Measurements from ENCODE around the gene FAM168A. TPM values are rescaled to one million over a fixed set of nuclear protein-coding genes. Genes with fewer than 3 reads are reported as not detected.

FAM168A gene
- polyA plus RNA-seq, 4 donors = 38.3 to 51.0 (median 44.0) TPM

GRCh38 chr11:73525611-73526010 is 72.3 kb downstream of the FAM168A start:
- no peak for DNase-seq (ENCODE audit: low read depth in 4 of 4, low spot score in 2 of 4)

DNA sequence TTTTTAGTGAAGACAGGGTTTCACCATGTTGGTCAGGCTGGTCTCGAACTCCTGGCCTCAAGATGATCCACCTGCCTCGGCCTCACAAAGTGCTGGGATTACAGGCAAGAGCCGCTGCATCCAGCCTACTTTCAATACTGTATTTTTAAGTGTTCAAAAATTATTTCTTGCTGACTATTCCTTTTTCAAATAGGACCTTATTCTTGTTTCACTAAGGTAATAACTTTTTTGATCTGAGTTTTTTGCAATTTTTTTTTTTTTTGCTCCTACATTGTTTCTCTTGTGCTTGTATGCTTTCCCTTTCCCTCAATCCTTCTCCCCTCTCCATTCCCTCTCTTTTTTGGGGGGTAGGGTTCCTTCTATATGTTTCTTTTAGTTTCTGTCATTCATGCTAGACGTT is 73.1 kb downstream of the FAM168A start:
- no peak for DNase-seq (ENCODE audit: low read depth in 4 of 4, low spot score in 2 of 4)

DNA sequence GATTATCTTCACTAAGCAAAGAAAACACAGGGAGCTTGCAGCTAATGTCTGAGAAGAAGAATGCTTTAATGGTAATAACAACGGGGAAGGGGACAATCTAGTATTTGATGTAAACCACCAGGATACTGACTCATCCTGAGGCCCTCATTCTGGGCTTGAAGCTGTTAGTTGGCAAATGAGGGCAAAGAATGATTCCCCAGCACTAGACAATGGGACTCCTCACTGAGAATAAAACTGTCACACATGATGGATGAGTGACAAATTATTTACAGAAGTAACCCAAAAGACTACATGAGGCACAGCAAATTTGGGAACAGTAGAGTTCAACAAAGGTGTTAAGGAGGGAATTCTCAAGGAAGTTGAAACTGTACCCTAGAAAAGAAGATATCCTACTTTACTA is 76.3 kb downstream of the FAM168A start:
- no peak for DNase-seq (ENCODE audit: low read depth in 4 of 4, low spot score in 2 of 4)

DNA sequence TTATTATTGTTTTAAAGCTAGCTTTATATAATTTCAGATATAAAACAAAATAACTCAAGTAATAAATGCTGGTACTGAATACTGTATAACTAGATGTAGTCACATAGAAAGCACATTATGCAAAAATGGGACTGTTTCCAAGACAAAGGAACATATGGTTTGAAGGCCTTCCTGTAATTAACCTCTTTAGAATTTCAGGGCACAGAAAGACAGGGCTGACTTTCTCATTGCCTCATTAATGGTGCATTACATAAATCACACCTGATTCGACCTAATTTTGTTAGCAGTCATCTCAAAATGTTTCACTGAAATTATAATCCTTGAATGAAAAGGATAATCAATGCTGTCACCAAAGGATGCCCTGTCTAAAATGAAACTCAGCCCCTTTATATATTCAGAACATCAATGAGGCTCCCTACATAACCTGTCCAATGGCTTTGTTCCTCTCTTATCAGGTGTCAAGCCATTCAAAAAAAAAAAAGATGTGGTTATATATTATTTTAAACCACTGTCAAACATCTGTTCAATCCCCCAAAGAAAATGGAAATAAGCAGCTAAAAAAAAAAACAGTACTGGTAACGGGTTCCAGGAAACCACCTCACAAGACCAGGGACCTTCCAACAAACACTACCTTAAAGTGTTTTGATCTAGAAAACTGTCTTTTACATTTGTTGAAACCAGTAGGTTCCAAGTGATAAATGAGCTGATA is 77.4 kb downstream of the FAM168A start:
- no peak for DNase-seq (ENCODE audit: low read depth in 4 of 4, low spot score in 2 of 4)

DNA sequence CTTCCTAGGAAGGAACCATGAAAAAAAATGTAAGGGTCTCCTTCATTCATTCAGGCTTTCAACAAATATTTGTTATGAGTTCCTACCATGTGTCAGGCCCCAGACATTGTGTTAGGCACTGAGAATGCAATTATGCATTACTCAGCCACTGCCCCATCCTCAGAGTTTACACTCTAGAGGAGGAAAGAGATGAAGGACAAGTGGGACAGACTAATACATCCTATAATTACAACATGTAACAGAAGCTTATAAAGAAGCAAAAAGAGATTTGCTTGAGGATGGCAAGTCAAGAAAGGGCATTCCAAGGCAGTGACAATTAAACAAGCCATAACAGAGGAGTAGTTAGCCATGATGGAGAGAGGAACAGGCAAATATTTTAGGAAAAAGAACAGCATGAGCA is 78.6 kb downstream of the FAM168A start:
- no peak for DNase-seq (ENCODE audit: low read depth in 4 of 4, low spot score in 2 of 4)

- no peak for DNase-seq (ENCODE audit: low read depth in 4 of 4, low spot score in 2 of 4)
Observed at GRCh38 chr11:73518195-73518594, 79.7 kb downstream of the FAM168A start.

DNA sequence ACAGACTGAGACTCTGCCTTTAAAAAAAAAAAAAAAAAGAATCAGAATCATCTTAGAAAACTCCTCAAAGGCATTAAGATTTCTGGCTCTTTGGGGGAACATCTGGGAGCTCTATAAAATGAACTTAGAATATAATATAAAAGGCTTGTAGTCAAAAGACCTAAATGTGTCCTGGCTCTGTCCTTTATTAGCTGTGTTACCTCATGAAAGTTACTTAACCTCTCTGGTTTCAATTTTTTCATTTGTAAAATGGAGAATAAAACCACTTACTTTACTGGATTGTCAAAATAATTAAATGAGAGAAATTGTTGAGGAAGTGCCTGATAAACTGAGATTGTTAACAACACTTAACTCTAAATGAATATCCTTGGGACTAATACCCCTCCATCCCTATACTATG is 81.8 kb downstream of the FAM168A start:
- DNase-seq (ENCODE audit: low read depth in 4 of 4, low spot score in 2 of 4) = no peak

DNA sequence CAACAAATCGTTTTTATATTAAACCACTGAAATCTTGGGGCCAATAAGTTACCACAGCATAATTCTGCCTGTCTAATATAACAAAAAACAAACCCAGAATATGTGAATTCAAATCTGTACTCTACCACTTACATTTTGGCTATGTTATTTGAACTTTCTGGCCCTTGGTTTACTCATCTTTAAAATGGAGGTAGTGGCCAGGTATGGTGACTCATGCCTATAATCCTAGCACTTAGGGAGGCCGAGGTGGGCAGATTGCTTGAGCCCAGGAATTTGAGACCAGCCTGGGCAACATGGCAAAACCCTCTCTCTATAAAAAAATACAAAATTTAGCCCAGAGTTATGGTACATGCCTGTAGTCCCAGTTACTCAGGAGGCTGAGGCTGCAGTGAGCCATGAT is 84.2 kb downstream of the FAM168A start:
- DNase-seq (ENCODE audit: low read depth in 4 of 4, low spot score in 2 of 4) = no peak

DNA sequence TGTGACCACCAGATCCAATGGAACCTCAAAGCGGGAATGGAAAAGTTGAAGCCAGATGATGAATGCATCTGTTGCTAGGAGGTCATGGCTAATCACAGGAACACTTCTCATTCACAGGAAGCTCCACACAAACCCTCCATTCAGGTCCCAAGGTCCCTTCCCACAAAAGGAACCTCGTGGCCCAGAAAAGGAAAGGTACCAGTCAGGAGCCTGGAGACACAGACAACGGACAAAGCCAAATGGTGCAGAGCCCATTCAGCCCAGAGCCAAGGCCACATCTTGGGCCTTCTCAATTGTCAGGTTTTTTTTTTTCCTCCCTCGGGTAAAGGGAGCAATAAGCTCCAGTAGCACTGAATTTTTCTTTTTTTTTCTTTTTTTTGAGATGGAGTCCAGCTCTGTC is 87.0 kb downstream of the FAM168A start:
- DNase-seq (ENCODE audit: low read depth in 4 of 4, low spot score in 2 of 4) = no peak

GRCh38 chr11:73510106-73510505 is 87.8 kb downstream of the FAM168A start:
- DNase-seq (ENCODE audit: low read depth in 4 of 4, low spot score in 2 of 4) = no peak

DNA sequence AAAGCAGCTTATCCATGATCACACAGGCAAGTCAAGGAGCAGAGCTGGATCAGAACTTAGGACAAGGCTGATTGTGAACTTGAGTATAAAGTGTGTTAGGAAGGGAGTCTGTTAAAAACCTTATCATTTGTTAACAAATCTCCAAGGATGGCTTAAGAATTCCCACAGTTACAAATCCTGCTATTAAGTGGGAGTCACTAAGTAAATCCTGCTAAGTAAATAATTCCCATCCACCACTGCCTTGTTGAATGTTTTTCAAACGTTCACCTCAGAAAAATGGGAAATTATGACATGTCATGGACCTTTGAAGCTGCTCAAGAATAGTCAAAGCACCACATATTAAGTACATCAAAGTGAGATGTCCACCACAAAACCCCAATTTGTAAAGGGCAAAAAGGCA is 88.7 kb downstream of the FAM168A start:
- no peak for DNase-seq (ENCODE audit: low read depth in 4 of 4, low spot score in 2 of 4)

DNA sequence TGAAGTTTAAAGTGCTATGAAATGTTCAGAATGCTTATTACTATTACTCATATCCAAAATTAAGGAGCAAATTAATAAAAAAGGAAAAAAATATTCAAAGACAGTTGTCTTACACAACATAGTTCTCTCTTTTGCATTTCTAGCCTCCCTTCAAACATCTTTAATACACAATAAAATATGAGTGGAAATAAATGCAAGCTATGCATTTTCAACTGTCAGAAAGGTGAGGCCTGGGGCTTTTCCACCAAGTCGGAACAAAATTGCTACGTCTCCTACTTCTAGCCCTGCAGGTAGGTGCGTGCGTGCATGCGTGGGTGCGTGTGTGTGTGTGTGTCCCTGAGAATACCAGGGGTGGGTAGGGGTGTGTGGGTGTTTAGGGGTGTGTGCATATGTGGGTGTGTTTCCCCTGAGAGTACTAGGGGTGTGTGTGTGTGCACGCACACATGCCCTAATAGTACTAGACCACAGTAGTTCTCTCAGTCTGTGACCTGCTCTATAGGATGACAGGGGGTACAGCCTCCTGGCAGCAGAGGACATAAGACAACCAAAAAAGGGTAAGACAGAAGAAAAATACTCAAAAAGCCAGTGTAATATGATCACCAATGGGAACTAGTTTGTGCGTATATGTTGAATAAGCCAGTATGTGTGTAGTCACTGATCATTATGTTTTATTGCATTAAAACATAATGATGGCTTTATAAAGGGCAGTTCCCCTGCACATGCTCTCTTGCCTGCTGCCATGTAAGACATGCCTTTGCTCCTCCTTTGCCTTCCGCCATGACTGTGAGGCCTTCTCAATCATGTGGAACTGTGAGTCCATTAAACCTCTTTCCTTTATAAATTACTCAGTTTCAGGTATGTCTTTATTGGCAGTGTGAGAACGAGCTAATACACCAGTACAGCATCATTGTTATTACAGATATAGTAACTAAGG is 89.4 kb downstream of the FAM168A start:
- no peak for DNase-seq (ENCODE audit: low read depth in 4 of 4, low spot score in 2 of 4)

GRCh38 chr11:73507086-73507485 is 90.8 kb downstream of the FAM168A start:
- no peak for DNase-seq (ENCODE audit: low read depth in 4 of 4, low spot score in 2 of 4)

DNA sequence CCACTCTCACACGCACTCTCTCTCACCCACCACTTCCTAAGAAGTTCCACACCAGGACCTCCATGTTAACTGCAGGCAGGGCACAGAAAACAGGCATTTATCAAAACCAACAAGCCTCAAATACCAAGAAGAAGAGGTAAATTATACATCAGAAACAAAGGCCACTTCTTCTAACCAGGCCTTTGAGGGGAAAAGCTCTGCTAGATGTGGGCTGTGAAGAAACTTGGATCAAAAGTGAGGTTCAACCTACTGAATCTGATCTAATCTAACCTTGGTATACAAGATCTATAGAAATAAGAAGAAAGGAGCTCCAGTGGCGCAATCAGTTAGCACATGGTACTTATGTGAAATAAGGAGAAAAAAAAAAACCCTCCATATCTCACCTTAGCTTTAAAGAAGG is 91.9 kb downstream of the FAM168A start:
- no peak for DNase-seq (ENCODE audit: low read depth in 4 of 4, low spot score in 2 of 4)

GRCh38 chr11:73498343-73498742 is 99.6 kb downstream of the FAM168A start:
- no peak for DNase-seq (ENCODE audit: low read depth in 4 of 4, low spot score in 2 of 4)

DNA sequence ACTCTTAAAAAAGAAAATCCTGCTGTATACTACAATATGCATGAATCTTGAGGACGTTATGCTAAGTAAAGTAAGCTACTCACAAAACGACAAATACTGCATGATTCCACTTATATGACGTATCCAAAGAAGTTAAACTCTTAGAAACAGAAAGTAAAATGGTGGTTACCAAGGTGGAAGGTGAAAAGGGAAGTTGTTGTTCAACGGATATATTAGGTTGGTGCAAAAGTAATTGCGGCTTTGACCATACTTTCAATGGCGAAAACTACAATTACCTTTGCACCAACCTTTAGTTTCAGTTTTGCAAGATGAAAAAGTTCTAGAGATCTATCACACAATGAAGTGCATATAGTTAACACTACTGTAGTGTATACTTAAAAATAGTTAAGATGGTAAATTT is 101.8 kb downstream of the FAM168A start:
- DNase-seq (ENCODE audit: low read depth in 4 of 4, low spot score in 2 of 4) = no peak

DNA sequence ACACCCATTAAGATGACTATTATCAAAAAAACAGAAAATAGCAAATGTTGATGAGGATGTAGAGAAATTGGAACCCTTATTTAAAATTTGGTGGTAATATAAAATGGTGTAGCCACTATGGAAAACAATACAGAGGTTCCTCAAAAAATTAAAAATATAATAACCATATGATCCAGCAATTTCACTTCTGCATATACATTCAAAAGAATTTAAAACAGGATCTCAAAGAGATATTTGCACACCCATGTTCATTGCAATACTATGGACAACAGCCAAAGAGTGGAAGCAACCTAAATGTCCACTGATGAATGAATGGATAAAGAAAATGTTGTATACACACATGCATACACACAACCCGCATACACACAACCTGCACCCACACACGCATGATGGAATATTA is 102.2 kb downstream of the FAM168A start:
- DNase-seq (ENCODE audit: low read depth in 4 of 4, low spot score in 2 of 4) = no peak

GRCh38 chr11:73493956-73494598 is 103.8 kb downstream of the FAM168A start:
- DNase-seq (ENCODE audit: low read depth in 4 of 4, low spot score in 2 of 4) = no peak

GRCh38 chr11:73481626-73482025 is 116.3 kb downstream of the FAM168A start:
- no peak for DNase-seq (ENCODE audit: low read depth in 4 of 4, low spot score in 2 of 4)

- DNase-seq (ENCODE audit: low read depth in 4 of 4, low spot score in 2 of 4) = no peak
Observed at GRCh38 chr11:73480677-73481076, 117.2 kb downstream of the FAM168A start.

- no peak for DNase-seq (ENCODE audit: low read depth in 4 of 4, low spot score in 2 of 4)
Observed at GRCh38 chr11:73478737-73479347, 119.1 kb downstream of the FAM168A start.

Data from left renal cortex interstitium (tissue), 4 donors.